OCI-LY3 (cell line): ENCODE measurements around the gene RNF183.

ENCODE experiments used
- H2AFZ ChIP-seq: fragments of 200-600, 300-600 bp; shearing (Covaris generic); 2 replicates; pipeline ENCODE4 v1.6.0; 2014; ENCODE audit warnings: antibody characterized with exemption, low read depth, low read length
- H3K27ac ChIP-seq: fragments of 200-600, 300-600 bp; sonication (generic); 2 replicates; pipeline ENCODE4 v1.5.1; 2014; ENCODE audit warnings: mild to moderate bottlenecking, low read length, moderate library complexity, mixed read lengths
- H3K27me3 ChIP-seq: fragments of 200-600, 300-600 bp; sonication (generic); 2 replicates; pipeline ENCODE4 v1.6.1; 2014; ENCODE audit warnings: low read depth, low read length, mixed read lengths
- H3K36me3 ChIP-seq: fragments of 200-600, 300-600 bp; sonication (generic); replicated peaks from 2 replicates; pipeline ENCODE3; 2014; ENCODE audit warnings: low read depth, low read length, mixed read lengths
- H3K4me1 ChIP-seq: fragments of 300-600, 200-600 bp; sonication (generic); 2 replicates; pipeline ENCODE4 v1.6.1; 2014; ENCODE audit warnings: low read length, mixed read lengths
- H3K4me2 ChIP-seq: fragments of 200-600, 300-600 bp; sonication (generic); 2 replicates; pipeline ENCODE4 v1.6.1; 2014; ENCODE audit warnings: low read length, mixed read lengths
- H3K4me3 ChIP-seq: fragments of 300-600, 200-600 bp; sonication (generic); 2 replicates; pipeline ENCODE4 v1.5.1; 2014; ENCODE audit warnings: antibody characterized with exemption, mild to moderate bottlenecking, low read length, moderate library complexity
- H3K79me2 ChIP-seq: fragments of 300-600, 200-600 bp; shearing (Covaris generic); 2 replicates; pipeline ENCODE4 v1.6.1; 2014; ENCODE audit warnings: mild to moderate bottlenecking, low read length, mixed read lengths
- H3K9ac ChIP-seq: fragments of 300-600, 200-600 bp; shearing (Covaris generic); 2 replicates; pipeline ENCODE4 v1.6.0; 2014; ENCODE audit warnings: mild to moderate bottlenecking, low read length, moderate library complexity
- H3K9me3 ChIP-seq: fragments of 200-600, 300-600 bp; shearing (Covaris generic); 2 replicates; pipeline ENCODE4 v1.6.1; 2014; ENCODE audit warnings: low read length, mixed read lengths; ENCODE audit not compliant: insufficient read depth
- H4K20me1 ChIP-seq: fragments of 200-600, 300-600 bp; sonication (generic); 2 replicates; pipeline ENCODE4 v1.6.1; 2016; ENCODE audit warnings: low read length, mixed read lengths; ENCODE audit not compliant: insufficient read depth
- EZH2phosphoT487 ChIP-seq: fragments of 200-600 bp; shearing (Covaris generic); IDR thresholded peaks from 2 replicates; pipeline ENCODE4 v1.6.1; 2018; ENCODE audit warnings: antibody characterized with exemption, mixed run types, low read depth
- TF ChIP-seq, protein P1 (sequence below): fragments of 200-600, 300-600 bp; sonication (generic); IDR thresholded peaks from 2 replicates; pipeline ENCODE4 v1.5.1; 2014; ENCODE audit warnings: antibody characterized with exemption, low read length, low read depth

The RNF183 gene

DNA sequence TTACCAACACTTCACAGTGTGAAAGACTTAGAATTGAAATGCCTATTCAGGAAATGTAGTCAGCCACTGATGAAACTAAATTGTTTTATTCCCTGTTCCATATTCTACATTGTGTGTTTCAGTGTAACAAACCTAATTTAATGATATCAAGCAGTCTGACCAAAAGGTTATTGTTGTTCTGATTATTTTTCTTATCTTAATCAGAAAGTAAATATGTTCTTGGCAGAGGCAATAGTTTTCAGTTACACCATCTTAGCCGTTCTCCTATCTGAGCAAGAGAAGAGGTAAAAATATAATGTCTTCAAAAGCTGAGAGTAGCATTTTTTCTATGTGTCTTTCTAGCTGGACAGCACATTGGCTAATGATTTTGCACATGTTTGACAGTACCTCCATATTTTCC is 44.9 kb downstream of the RNF183 start:
- H3K27me3 ChIP-seq: no peaks in the 10 kb centered on the region
- H2AFZ ChIP-seq: no peak overlapping the region
- no peak overlapping the region for H3K4me2 ChIP-seq
- no peak overlapping the region for H3K27ac ChIP-seq
- H4K20me1 ChIP-seq: no peaks in the 10 kb centered on the region
- H3K4me3 ChIP-seq: no peak overlapping the region
- H3K79me2 ChIP-seq: no peaks in the 10 kb centered on the region
- H3K36me3 ChIP-seq: peaks cover 30% of the 10 kb centered on the region
- H3K9ac ChIP-seq: no peak overlapping the region
- no peaks in the 10 kb centered on the region for H3K4me1 ChIP-seq
- TF ChIP-seq EZH2phosphoT487: no peak
- TF ChIP-seq, protein P1, sequence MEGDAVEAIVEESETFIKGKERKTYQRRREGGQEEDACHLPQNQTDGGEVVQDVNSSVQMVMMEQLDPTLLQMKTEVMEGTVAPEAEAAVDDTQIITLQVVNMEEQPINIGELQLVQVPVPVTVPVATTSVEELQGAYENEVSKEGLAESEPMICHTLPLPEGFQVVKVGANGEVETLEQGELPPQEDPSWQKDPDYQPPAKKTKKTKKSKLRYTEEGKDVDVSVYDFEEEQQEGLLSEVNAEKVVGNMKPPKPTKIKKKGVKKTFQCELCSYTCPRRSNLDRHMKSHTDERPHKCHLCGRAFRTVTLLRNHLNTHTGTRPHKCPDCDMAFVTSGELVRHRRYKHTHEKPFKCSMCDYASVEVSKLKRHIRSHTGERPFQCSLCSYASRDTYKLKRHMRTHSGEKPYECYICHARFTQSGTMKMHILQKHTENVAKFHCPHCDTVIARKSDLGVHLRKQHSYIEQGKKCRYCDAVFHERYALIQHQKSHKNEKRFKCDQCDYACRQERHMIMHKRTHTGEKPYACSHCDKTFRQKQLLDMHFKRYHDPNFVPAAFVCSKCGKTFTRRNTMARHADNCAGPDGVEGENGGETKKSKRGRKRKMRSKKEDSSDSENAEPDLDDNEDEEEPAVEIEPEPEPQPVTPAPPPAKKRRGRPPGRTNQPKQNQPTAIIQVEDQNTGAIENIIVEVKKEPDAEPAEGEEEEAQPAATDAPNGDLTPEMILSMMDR: no peak
- no peaks in the 10 kb centered on the region for H3K9me3 ChIP-seq

DNA sequence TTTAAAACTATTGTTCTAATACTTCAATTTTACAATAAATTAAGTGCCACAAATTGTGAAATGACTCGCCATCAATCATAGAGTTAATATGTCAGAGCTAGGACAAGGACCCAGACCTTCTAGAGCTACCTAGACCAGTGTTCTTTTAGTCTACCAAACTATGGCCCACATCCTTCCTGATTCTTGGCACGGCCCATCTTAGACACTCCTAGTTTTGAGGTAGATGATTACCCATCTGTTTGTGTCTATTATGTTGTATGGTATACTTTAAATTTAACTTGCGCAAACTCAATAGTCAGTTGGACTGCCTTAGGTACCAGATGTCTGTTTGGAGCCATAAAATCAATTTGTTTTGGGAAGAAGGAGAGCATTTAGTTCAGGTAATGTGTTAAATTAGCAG is 45.3 kb downstream of the RNF183 start:
- Histone ChIP-seq H3K36me3 (peaks cover 30% of the 10 kb centered on the region), H3K79me2 (no peaks in the 10 kb centered on the region)

DNA sequence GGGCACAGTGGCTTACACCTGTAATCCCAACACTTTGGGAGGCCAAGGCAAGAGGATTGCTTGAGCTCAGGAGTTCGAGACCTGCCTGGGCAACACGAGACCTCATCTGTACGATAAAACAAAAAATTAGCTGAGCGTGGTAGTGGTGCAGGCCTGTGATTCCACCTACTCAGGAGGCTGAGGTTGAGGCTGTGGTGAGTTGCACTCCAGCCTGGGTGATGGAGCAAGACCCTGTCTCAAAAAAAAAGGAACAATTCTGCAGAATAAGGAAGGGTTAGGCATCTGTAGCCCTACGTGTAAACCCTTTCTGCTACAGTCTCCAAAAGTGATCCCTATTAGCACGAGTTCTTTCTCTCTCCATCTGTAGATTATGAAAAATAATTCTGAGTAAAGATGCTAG is 47.7 kb downstream of the RNF183 start:
- H3K27me3 ChIP-seq: no peaks in the 10 kb centered on the region
- no peak overlapping the region for H3K9ac ChIP-seq
- H3K4me3 ChIP-seq: no peak overlapping the region
- peaks cover 22% of the 10 kb centered on the region for H3K36me3 ChIP-seq
- no peaks in the 10 kb centered on the region for H3K9me3 ChIP-seq
- H3K4me1 ChIP-seq: no peaks in the 10 kb centered on the region
- H2AFZ ChIP-seq: no peak overlapping the region
- no peak overlapping the region for H3K4me2 ChIP-seq
- H3K27ac ChIP-seq: no peak overlapping the region
- TF ChIP-seq, protein P1: no peak
- no peak for TF ChIP-seq EZH2phosphoT487
- H4K20me1 ChIP-seq: no peaks in the 10 kb centered on the region
- no peaks in the 10 kb centered on the region for H3K79me2 ChIP-seq

More for the DNA sequence above, 45.3 kb downstream of the RNF183 start:
- no peak overlapping the region for H3K9ac ChIP-seq
- H3K4me2 ChIP-seq: no peak overlapping the region
- no peaks in the 10 kb centered on the region for H4K20me1 ChIP-seq
- H3K9me3 ChIP-seq: no peaks in the 10 kb centered on the region
- no peaks in the 10 kb centered on the region for H3K4me1 ChIP-seq
- no peak for TF ChIP-seq EZH2phosphoT487
- TF ChIP-seq, protein P1: no peak
- H3K27me3 ChIP-seq: no peaks in the 10 kb centered on the region
- no peak overlapping the region for H3K27ac ChIP-seq
- no peak overlapping the region for H2AFZ ChIP-seq
- no peak overlapping the region for H3K4me3 ChIP-seq

DNA sequence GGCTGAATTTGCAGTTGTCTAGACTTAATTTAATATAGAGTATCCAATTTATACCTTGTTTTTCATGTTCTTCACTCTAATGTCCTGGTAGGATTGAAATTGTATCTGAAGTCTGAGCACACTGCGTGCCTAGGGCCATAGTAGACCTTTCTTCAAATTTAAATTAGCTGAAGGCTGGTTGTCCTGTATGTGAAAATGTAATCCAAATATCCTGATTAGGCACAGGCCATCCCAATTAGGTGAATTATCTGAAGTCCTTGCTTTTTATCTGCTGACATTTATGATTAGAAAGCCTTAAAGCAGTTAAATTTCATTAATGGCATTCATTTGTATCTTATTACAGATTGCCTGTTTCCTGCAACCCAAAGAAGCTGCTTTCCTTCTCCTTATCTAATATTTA is 48.2 kb downstream of the RNF183 start:
- no peak for TF ChIP-seq EZH2phosphoT487
- TF ChIP-seq, protein P1: no peak
- Histone ChIP-seq H3K27me3 (no peaks in the 10 kb centered on the region), H3K27ac (no peak overlapping the region), H3K79me2 (no peaks in the 10 kb centered on the region), H3K4me1 (no peaks in the 10 kb centered on the region), H2AFZ (no peak overlapping the region), H4K20me1 (no peaks in the 10 kb centered on the region), H3K9ac (no peak overlapping the region), H3K9me3 (no peaks in the 10 kb centered on the region), H3K36me3 (peaks cover 21% of the 10 kb centered on the region), H3K4me3 (no peak overlapping the region), H3K4me2 (no peak overlapping the region)
